ENCODE data around the gene HOXA4.

HOXA4 gene

DNA sequence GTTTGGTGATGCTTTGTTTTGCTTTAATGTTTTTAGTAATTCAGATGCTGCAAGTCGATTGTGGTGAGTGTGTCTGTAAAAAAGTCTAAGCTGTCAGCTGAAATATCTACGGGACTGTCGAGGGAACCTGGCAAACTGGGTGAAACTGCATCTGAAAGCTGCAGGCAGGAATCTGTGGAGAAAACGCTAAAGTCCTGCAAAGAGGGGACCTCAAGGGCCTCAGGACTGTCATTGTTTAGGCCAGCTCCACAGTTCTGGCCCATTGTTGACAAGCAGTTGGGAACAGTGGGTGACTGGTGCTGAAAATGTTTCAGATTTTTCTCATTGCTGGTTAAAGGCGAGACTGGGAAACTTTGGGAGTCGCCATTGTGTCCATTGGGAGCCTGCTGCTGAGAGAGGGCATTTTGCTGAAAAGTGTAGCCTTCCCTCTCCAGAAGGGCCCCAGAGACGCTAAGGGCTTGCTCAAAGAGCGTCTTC, 29.8 kb downstream of the HOXA4 start:
- CTCF ChIA-PET: interaction anchor here (1.4 kb wide), 1 partner anchor 246 kb away, joined by 3 read pairs; no protein-coding TSS in a partner anchor

GRCh38 chr7:27099453-27100370, 30.8 kb downstream of the HOXA4 start:
- no peak for DNase-seq (ENCODE audit: low spot score)
- CTCF ChIA-PET: interaction anchor here (0.5 to 2.3 kb wide), 8 partner anchors 11 to 284 kb away, joined by 3 to 14 read pairs (median 4); partner anchors contain the start of gene HOXA5
- no peak for TF ChIP-seq CTCF (conservative IDR thresholded peaks at IDR 0.05; ENCODE audit: low read depth)
- H3K27ac ChIP-seq: peak overlapping the region; percentile 95
- POLR2A ChIA-PET (ENCODE audit: low non-redundant PET): no interaction called here

More for the DNA sequence above, 29.8 kb downstream of the HOXA4 start:
- DNase-seq (ENCODE audit: low spot score): no peak
- no peak for TF ChIP-seq CTCF (conservative IDR thresholded peaks at IDR 0.05; ENCODE audit: low read depth)
- H3K27ac ChIP-seq: peak overlapping the region; percentile 31; the same call in 1 of the 2 replicates
- POLR2A ChIA-PET (ENCODE audit: low non-redundant PET): no interaction called here

DNA sequence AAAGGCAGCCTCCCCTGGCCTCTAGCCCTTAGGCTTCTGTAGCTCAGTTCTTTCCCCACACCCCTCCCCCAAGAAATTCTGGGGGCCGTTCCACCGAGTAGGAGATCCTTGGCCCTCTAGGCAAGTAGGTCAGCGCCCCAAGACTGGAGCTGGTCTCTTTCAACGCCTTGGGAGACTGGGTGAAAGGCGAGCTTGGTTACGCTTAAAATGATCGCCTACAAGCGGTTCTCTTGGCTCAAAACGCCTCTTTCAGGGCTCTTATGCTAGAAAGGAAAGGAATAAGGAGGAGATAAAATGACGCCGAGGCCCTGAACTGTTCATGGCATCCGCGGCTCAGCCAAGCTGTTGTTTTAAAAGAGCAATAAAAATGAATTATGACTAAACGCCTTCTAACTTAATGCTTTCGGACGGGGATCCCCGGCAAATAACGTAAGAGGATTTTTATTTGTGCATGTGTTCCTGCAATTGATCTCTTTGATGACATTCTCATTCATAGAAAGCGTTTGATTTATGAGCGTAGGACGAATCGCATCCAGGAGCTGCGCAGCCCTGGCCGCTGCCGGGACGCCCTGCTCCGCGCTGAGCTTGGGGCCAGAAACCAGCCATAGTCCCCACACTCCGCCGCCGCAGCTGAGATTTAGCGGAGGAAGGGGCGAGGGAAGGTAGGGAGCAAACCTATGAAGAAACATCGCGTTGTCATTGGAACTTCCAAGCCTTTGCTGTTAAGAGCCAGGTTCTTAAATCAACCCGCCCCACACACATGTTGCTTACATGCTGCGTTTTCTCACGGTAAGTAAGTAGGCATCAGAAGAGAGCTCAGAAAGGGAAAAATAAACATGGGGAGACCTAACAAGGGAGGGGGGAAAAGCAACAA, 31.7 kb downstream of the HOXA4 start:
- ChIA-PET CTCF (interaction anchor here (0.5 to 3.3 kb wide), 19 partner anchors 10 to 416 kb away, joined by 3 to 14 read pairs (median 4); partner anchors contain the start of gene HOXA5), POLR2A (ENCODE audit: low non-redundant PET) (interaction anchor here (1.0 to 1.1 kb wide), 2 partner anchors 33 to 233 kb away, joined by 3 to 4 read pairs; no protein-coding TSS in a partner anchor)
- DNase-seq (ENCODE audit: low spot score): no peak
- peak overlapping the region; percentile 95 for H3K27ac ChIP-seq
- peak; percentile 48 for TF ChIP-seq CTCF (conservative IDR thresholded peaks at IDR 0.05; ENCODE audit: low read depth)

- peak overlapping the region; percentile 95 for H3K27ac ChIP-seq
- TF ChIP-seq CTCF (conservative IDR thresholded peaks at IDR 0.05; ENCODE audit: low read depth): no peak; the same call in 1 of the 2 replicates
- DNase-seq (ENCODE audit: low spot score): peak; percentile 59
- CTCF ChIA-PET: interaction anchor here (0.5 to 3.3 kb wide), 17 partner anchors 11 to 415 kb away, joined by 3 to 14 read pairs (median 4); partner anchors contain the start of gene HOXA5
- POLR2A ChIA-PET (ENCODE audit: low non-redundant PET): interaction anchor here (1.0 to 1.1 kb wide), 2 partner anchors 32 to 232 kb away, joined by 3 to 4 read pairs; no protein-coding TSS in a partner anchor
Measured at GRCh38 chr7:27097686-27098577, 32.6 kb downstream of the HOXA4 start.

GRCh38 chr7:27096768-27097514, 33.6 kb downstream of the HOXA4 start:
- no peak for TF ChIP-seq CTCF (conservative IDR thresholded peaks at IDR 0.05; ENCODE audit: low read depth)
- DNase-seq (ENCODE audit: low spot score): peak; percentile 56
- peak overlapping the region; percentile 95 for H3K27ac ChIP-seq
- CTCF ChIA-PET: interaction anchor here (0.6 to 3.3 kb wide), 9 partner anchors 17 to 611 kb away, joined by 3 to 13 read pairs (median 5); partner anchors contain the start of gene HOXA5
- POLR2A ChIA-PET (ENCODE audit: low non-redundant PET): interaction anchor here (0.5 to 0.7 kb wide), 2 partner anchors 14 to 909 kb away, joined by 3 to 4 read pairs; no protein-coding TSS in a partner anchor
